ENCODE data around the gene SERINC1.
"Not testable (repeated sequence)": the region's sequence is repeated elsewhere in the genome, so short reads cannot be mapped to it uniquely, and the experiment has no call there.

The SERINC1 gene

GRCh38 chr6:122471107-122472021, at the start of gene SERINC1:
Gene SERINC1 (minus strand): TSS chr6:122471807. CDS start chr6:122471737, 70 bp downstream.
- in situ Hi-C loops (cut with MboI; ENCODE audit: low sequenced_read_pairs) = no loop called here

GRCh38 chr6:122511193-122511924, 39.8 kb upstream of the SERINC1 start:
- in situ Hi-C loops (cut with MboI; ENCODE audit: low sequenced_read_pairs) = no loop called here

DNA sequence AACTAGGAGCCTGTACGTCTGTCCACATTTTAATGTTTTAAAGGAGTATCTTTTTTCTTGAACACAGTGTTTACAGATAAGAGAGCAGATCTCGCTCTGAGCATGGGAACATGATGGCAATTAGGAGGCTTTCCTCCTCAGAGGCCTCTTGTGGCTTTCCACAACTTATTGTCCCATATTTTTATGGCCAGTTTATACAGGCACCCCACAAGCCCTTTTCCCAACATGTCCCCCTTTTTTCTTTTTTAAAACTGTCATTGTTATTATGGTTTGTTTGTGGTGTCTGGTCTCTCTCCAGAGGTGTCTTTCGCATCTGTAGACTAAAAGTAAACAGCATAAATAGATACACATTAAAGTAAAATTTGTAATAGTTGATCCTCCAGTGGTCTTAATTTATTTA, 33.6 kb upstream of the SERINC1 start:
- in situ Hi-C loops (cut with MboI; ENCODE audit: low sequenced_read_pairs) = not testable (repeated sequence)

- in situ Hi-C loops (cut with MboI; ENCODE audit: low sequenced_read_pairs) = no loop called here
Observed at GRCh38 chr6:122501475-122501874, 29.9 kb upstream of the SERINC1 start.

DNA sequence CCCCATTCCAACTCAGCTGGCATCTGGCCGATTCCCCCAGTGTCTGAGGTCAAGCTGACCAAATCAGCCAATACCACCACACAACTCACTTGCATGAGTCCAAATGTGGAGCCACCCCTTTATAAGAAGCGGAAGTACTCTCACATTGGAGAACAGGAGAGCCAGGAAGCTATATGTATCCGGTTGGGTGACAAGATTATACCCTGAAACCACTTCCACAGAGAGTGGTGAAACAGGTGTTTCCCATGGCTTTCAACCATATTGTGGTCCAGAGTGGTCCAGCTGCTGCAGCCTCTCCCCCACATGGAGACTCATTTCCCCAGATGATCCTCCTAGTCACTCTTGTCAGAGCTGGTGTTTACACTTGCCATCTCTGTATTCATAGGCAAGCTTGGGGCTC, 24.0 kb upstream of the SERINC1 start:
- in situ Hi-C loops (cut with MboI; ENCODE audit: low sequenced_read_pairs) = loop anchor here (25.0 kb wide), 1 partner anchor 342 kb away; no protein-coding TSS in a partner anchor

- in situ Hi-C loops (cut with MboI; ENCODE audit: low sequenced_read_pairs) = loop anchor here (25.0 kb wide), 1 partner anchor 343 kb away; no protein-coding TSS in a partner anchor
Observed at GRCh38 chr6:122494665-122495272, 23.2 kb upstream of the SERINC1 start.

GRCh38 chr6:122491919-122492555, 20.4 kb upstream of the SERINC1 start:
- in situ Hi-C loops (cut with MboI; ENCODE audit: low sequenced_read_pairs) = loop anchor here (25.0 kb wide), 1 partner anchor 345 kb away; no protein-coding TSS in a partner anchor

- in situ Hi-C loops (cut with MboI; ENCODE audit: low sequenced_read_pairs) = loop anchor here (25.0 kb wide), 1 partner anchor 347 kb away; no protein-coding TSS in a partner anchor
Observed at GRCh38 chr6:122490607-122491006, 19.0 kb upstream of the SERINC1 start.

GRCh38 chr6:122484760-122485159, 13.2 kb upstream of the SERINC1 start:
- in situ Hi-C loops (cut with MboI; ENCODE audit: low sequenced_read_pairs) = loop anchor here (25.0 kb wide), 1 partner anchor 353 kb away; no protein-coding TSS in a partner anchor

DNA sequence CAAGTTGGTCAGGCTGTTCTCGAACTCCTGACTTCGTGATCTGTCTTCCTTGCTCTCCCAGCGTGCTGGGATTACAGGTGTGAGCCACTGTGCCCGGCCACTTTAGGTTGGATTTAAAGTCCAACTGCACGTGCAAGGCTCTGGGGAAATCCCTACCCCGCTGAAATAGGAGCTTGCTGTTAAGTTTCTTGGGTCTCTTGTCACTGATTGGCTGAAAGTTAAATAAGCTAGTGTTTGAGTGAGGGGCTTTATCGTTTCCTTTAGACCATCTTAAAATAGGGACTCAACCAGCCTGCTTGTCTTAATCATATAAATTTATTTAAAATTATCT, 11.1 kb upstream of the SERINC1 start:
- in situ Hi-C loops (cut with MboI; ENCODE audit: low sequenced_read_pairs) = loop anchor here (25.0 kb wide), 1 partner anchor 355 kb away; no protein-coding TSS in a partner anchor

- in situ Hi-C loops (cut with MboI; ENCODE audit: low sequenced_read_pairs) = loop anchor here (25.0 kb wide), 1 partner anchor 361 kb away; no protein-coding TSS in a partner anchor
Observed at GRCh38 chr6:122476131-122476530, 4.5 kb upstream of the SERINC1 start.

DNA sequence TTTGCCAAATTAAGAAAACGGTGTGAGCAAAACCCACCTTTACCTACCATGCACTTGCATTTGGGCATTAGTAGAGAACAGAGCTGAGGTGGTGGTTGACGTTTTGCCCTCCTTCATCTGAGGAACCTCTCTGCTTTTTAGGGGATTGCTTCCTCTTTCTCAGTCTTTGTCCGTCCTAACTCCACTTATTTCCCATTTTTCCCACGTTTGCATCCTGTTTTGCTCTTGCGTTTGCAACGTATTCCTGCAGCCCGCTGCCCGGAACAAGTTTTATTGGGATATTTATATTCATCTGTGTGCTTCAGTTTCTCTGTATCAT, 374 bp upstream of the SERINC1 start:
- in situ Hi-C loops (cut with MboI; ENCODE audit: low sequenced_read_pairs) = no loop called here

- in situ Hi-C loops (cut with MboI; ENCODE audit: low sequenced_read_pairs) = loop anchor here (10.0 kb wide), 1 partner anchor 253 kb away; no protein-coding TSS in a partner anchor
Observed at GRCh38 chr6:122461885-122462284, 9.7 kb downstream of the SERINC1 start.

DNA sequence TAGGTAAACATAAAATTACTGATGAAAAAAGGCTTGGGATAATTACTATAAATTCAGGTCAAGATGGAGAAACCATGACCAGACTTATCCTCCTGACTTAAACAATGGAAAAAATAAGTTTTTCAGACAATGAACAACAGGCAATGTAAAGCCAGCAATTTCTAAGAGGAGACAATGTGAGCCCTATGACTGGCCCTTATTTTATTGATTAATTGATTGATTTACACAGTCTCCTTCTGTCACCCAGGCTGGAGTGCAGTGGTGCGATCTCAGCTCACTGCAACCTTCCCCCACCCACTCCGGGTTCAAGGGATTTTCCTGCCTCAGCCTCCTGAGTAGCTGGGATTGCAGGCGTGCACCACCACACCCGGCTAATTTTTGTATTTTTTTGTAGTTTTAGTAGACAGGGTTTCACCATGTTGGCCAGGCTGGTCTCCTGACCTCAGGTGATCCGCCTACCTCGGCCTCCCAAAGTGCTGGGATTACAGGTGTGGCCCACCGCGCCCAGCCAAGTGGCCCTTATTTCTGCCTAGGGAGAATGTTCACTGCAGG, 11.7 kb downstream of the SERINC1 start:
- in situ Hi-C loops (cut with MboI; ENCODE audit: low sequenced_read_pairs) = loop anchor here (10.0 kb wide), 1 partner anchor 255 kb away; no protein-coding TSS in a partner anchor

DNA sequence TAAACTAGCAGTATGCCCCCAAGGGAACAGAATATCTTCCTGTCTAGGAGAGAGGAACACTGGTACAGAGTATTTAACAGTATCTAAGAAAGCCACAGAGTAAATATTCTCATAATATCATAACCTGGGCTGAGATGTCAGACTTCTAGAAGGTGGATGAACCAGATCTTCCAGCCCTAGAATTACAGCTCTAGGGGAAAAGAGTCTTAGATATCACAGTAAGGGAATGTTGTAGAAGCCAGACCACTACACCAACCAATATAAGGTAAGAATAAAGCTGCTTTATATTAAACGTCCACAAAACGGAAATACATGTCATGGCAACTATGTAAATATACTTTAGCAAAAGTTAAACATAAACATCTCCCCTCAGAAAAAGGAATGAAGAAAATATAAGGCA, 12.4 kb downstream of the SERINC1 start:
- in situ Hi-C loops (cut with MboI; ENCODE audit: low sequenced_read_pairs) = no loop called here

DNA sequence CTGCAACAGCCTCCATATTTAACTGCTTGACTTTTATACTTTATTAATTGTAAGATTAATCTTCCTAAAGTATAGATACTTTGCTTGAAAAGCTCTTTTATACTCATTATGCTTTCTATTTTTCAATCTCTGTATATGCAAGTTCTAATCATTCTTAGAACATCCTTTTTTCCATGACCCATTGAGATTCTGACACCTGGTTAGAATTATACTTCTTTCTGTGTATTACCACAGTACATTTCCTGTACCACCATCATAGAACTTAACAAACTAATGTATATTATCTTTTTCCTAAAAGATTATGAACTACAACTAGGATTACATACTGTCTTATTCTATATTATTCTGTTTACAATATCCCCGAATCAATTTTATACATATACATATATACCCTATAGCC, 13.5 kb downstream of the SERINC1 start:
- in situ Hi-C loops (cut with MboI; ENCODE audit: low sequenced_read_pairs) = no loop called here

GRCh38 chr6:122455116-122455515, 16.5 kb downstream of the SERINC1 start:
- in situ Hi-C loops (cut with MboI; ENCODE audit: low sequenced_read_pairs) = not testable (repeated sequence)

- in situ Hi-C loops (cut with MboI; ENCODE audit: low sequenced_read_pairs) = no loop called here
Observed at GRCh38 chr6:122454673-122455072, 16.9 kb downstream of the SERINC1 start.

DNA sequence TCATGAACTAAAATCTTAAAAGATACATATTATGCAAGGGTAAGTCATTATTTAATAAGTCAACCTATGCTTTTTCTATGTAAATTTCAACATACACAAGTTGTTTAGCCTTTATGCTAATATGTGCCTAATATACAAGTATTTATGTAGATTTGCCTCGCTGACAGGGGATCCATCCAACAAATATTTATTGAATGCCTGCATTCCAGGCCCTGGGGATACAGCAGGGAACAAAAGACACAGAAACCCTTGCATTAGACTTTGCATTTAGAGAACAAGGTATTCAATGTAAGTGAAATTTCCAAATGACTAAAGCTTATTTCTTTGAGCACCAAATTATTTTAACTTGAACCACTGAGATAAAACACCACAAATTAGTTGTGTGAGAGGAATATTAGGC, 19.1 kb downstream of the SERINC1 start:
- in situ Hi-C loops (cut with MboI; ENCODE audit: low sequenced_read_pairs) = no loop called here

- in situ Hi-C loops (cut with MboI; ENCODE audit: low sequenced_read_pairs) = no loop called here
Observed at GRCh38 chr6:122449069-122449468, 22.5 kb downstream of the SERINC1 start.

Measured in HL-60/S4 treated with phorbol 12-myristate 13-acetate at 8.2 ng/mL for 4 days and 3 days (cell line).